K562 (cell line): ENCODE data around the gene SYMPK. TPM values are rescaled to one million over a fixed set of nuclear protein-coding genes. Genes with fewer than 3 reads are reported as not detected.

Experiments used
- REST ChIP-seq, 2 experiments: fragments of 450-650 bp; formaldehyde crosslinking in 1 of 2; IDR thresholded peaks; 2 replicates each; pipeline versions ENCODE4 v1.4.0 to v1.6.1; 2014 to 2020; ENCODE audit warnings: mild to moderate bottlenecking in 2 of 2, borderline replicate concordance in 1 of 2, low read depth in 1 of 2
- RREB1 ChIP-seq: fragments of 250-450 bp; sonication (Bioruptor Pico); IDR thresholded peaks from 2 replicates; pipeline ENCODE4 v1.4.0; 2020
- TAF15 ChIP-seq: fragments of 200-400 bp; formaldehyde crosslinking; IDR thresholded peaks from 2 replicates; pipeline ENCODE4 v1.6.1; 2017; ENCODE audit warnings: mild to moderate bottlenecking, low read depth, low read length, moderate library complexity
- ZNF740 ChIP-seq, 3 experiments: fragments of 200-800 bp in 1 of 3; sonication (Bioruptor generic) in 1 of 3; sonication (generic) in 1 of 3; formaldehyde crosslinking in 1 of 3; IDR thresholded peaks; 2 replicates each; pipeline versions ENCODE4 v1.6.1 to v1.8.0; 2016 to 2022; ENCODE audit warnings: mild to moderate bottlenecking in 2 of 3, missing compliant biosample characterization in 2 of 3, missing genetic modification characterization in 2 of 3, missing genetic modification reagents in 1 of 3
- polyA plus RNA-seq, 8 experiments: library from polyadenylated mRNA; depleted of rRNA in 4 of 8; stranded (reverse) in 5 of 8; unstranded in 3 of 8; fragments of >200 nt; fragmentation: Nextera tagmentation in 2 of 8; fragmentation: Illumina TruSeq in 1 of 8; extraction: Ambion mirVana in 2 of 8; extraction: Trizol in 1 of 8; gene quantifications; 2 replicates each; pipeline versions ENCODE4 v1.2.1 to v1.2.3, GENCODE V29; 2011 to 2014; ENCODE audit warnings: inconsistent platforms in 1 of 8, missing spikeins in 1 of 8
- total RNA-seq, 7 experiments: library from RNA; depleted of rRNA in 6 of 7; stranded (reverse); fragments of >200 nt in 6 of 7; fragmentation: Illumina TruSeq in 2 of 7; extraction: Trizol in 2 of 7; gene quantifications; 2 replicates each; pipeline versions ENCODE4 v1.2.1 to v1.2.3, GENCODE V29; 2011 to 2021; ENCODE audit warnings: low replicate concordance in 1 of 7
- TF ChIP-seq, protein P1 (sequence below): fragments of 450-650 bp; IDR thresholded peaks from 2 replicates; pipeline ENCODE4 v1.7.0; 2016; ENCODE audit warnings: borderline replicate concordance

Gene SYMPK
- total and polyA plus RNA-seq, 9 of the 15 experiments (the other 6 are each of a cell fraction or from before 2014, with no cell fraction given), result 0.73 to 95.5 (median 58.4) TPM

DNA sequence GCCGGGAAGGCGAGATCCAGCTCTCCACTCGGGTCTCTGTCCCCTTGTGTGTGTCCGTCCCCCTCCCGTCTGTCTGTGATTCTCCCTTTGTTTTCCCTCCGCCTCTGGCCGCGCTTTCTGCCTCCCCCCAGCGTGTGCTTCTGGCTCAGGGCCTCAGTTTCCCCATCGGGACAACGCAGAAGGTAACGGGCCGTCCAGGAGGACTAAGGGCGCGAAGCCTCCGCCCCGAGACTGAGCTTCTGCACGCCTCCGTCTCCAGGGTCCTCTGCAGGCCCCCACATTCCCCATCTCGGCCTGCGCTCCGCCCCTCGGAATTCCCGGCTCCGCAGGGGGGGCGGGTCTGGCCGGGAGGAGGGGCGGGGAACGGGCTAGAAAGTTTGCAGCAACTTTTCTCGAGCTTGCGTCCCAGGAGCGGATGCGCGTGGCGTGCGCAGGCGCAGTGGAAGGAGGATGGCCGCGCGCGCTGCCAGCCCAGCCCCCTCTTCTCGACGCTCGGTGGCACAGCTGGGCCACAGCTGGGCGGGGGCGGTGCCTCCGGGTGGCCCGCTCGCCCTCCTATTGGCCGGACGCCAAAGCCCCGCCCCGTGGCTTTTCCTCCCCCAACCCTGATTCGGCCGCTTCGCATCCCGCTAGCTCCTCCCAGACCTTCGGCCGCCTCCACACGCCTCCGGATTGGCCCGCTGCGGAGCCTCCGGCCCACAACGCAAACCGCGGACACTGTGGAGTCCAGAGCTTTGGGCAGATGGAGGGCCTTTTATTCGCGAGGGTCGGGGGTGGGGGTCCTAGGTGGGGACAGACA is 93.8 kb downstream of the SYMPK start, which contains the start of gene SIX5 (continued):
- no peak; the same call in 1 of the 2 replicates for TF ChIP-seq REST (IDR thresholded peaks at IDR 0.05; ENCODE audit: borderline replicate concordance)
- TF ChIP-seq REST (CRISPR knock-in tag; IDR thresholded peaks at IDR 0.05; ENCODE audit: low read depth), result no peak
- TF ChIP-seq TAF15, result no peak
- no peak for TF ChIP-seq ZNF740 (CRISPR knock-in tag; IDR thresholded peaks at IDR 0.05)
- no peak for TF ChIP-seq ZNF740 (tag; IDR thresholded peaks at IDR 0.05)
- TF ChIP-seq RREB1 (CRISPR knock-in tag), result no peak
- TF ChIP-seq, protein P1, sequence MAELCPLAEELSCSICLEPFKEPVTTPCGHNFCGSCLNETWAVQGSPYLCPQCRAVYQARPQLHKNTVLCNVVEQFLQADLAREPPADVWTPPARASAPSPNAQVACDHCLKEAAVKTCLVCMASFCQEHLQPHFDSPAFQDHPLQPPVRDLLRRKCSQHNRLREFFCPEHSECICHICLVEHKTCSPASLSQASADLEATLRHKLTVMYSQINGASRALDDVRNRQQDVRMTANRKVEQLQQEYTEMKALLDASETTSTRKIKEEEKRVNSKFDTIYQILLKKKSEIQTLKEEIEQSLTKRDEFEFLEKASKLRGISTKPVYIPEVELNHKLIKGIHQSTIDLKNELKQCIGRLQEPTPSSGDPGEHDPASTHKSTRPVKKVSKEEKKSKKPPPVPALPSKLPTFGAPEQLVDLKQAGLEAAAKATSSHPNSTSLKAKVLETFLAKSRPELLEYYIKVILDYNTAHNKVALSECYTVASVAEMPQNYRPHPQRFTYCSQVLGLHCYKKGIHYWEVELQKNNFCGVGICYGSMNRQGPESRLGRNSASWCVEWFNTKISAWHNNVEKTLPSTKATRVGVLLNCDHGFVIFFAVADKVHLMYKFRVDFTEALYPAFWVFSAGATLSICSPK, result no peak
